Endothelial cell of umbilical vein (primary cell): ENCODE results near the gene GTF2E1. TPM values are rescaled to one million over a fixed set of nuclear protein-coding genes. Genes with fewer than 3 reads are reported as not detected.

Source experiments
- BruUV-seq: library from RNA; stranded (reverse); fragments of 400-500 nt; replicated peaks from 2 replicates; lab custom pipeline; 2021; lab: Mats Ljungman, UMichigan
- CTCF ChIA-PET: fragments of 300-600, 350-600 bp; sonication (Branson Sonifier 250); formaldehyde crosslinking; loops from one replicate; lab custom pipeline; 2021; ENCODE audit warnings: antibody characterized with exemption, inconsistent platforms; lab: Charles Lee
- POLR2A ChIA-PET: fragments of 300-600, 350-600 bp; sonication (Branson Sonifier 250); formaldehyde crosslinking; loops from one replicate; lab custom pipeline; 2021; ENCODE audit warnings: antibody characterized with exemption, inconsistent platforms; lab: Charles Lee
- DNase-seq: peaks from one replicate; pipeline ENCODE4 v3.0.0-alpha.2; 2011; ENCODE audit warnings: low read depth, low spot score
- FAIRE-seq: peaks from 2 replicates; lab custom pipeline; 2011; peaks lifted over from hg19 to GRCh38; lab: Jason Lieb, UNC
- H2AFZ ChIP-seq: 2 replicates; pipeline ENCODE4 v1.6.0; 2012; ENCODE audit warnings: low read depth, low read length, control low read depth, inconsistent platforms
- H3K27ac ChIP-seq: 2 replicates; pipeline ENCODE4 v1.5.1; 2011; ENCODE audit warnings: low read depth, mild to moderate bottlenecking, control low read depth, low read length, moderate library complexity; ENCODE audit not compliant: insufficient read depth
- H3K27me3 ChIP-seq, 2 experiments: 2 replicates each; pipeline versions ENCODE4 v1.6.0 to v1.6.1; 2011; ENCODE audit warnings: low read length in 2 of 2, mixed read lengths in 1 of 2; ENCODE audit not compliant: control insufficient read depth in 2 of 2, insufficient read depth in 2 of 2
- H3K36me3 ChIP-seq, 2 experiments: 2 replicates in 1 of 2; 3 replicates in 1 of 2; pipeline ENCODE4 v1.5.1; 2011; ENCODE audit warnings: low read length in 2 of 2, mild to moderate bottlenecking in 1 of 2, moderate library complexity in 1 of 2; ENCODE audit not compliant: control insufficient read depth in 2 of 2, insufficient read depth in 2 of 2; ENCODE audit errors: extremely low read depth in 1 of 2
- H3K4me1 ChIP-seq: 3 replicates; pipeline ENCODE4 v1.5.1; 2011; ENCODE audit warnings: mild to moderate bottlenecking, low read length; ENCODE audit not compliant: control insufficient read depth, insufficient read depth; ENCODE audit errors: extremely low read depth
- H3K4me2 ChIP-seq: 2 replicates; pipeline ENCODE4 v1.6.1; 2011; ENCODE audit warnings: low read length, control low read depth, mixed read lengths; ENCODE audit not compliant: insufficient read depth
- H3K4me3 ChIP-seq, 3 experiments: fragments of 200-600 bp in 1 of 3; sonication (generic), shearing (Covaris generic) in 1 of 3; replicated peaks in 1 of 3; 2 replicates each; pipeline ENCODE4 v1.5.1; 2011 to 2016; ENCODE audit warnings: control low read depth in 3 of 3, low read length in 3 of 3, mild to moderate bottlenecking in 2 of 3, inconsistent platforms in 1 of 3, low read depth in 1 of 3, moderate library complexity in 1 of 3; ENCODE audit not compliant: insufficient read depth in 1 of 3
- H3K79me2 ChIP-seq: 2 replicates; pipeline ENCODE4 v1.6.0; 2012; ENCODE audit warnings: low read length, inconsistent platforms; ENCODE audit not compliant: control insufficient read depth, insufficient read depth
- H3K9ac ChIP-seq: replicated peaks from 2 replicates; pipeline ENCODE3; 2011; ENCODE audit warnings: low read length, control low read depth; ENCODE audit not compliant: insufficient read depth; ENCODE audit errors: extremely low read depth
- H3K9me1 ChIP-seq: replicated peaks from 3 replicates; pipeline ENCODE4 v1.6.0; 2011; ENCODE audit warnings: mild to moderate bottlenecking, low read length; ENCODE audit not compliant: control insufficient read depth, insufficient read depth; ENCODE audit errors: extremely low read depth
- H3K9me3 ChIP-seq: replicated peaks from 2 replicates; pipeline ENCODE4 v1.5.1; 2012; ENCODE audit warnings: low read length, inconsistent platforms; ENCODE audit not compliant: control insufficient read depth, insufficient read depth
- H4K20me1 ChIP-seq: replicated peaks from 2 replicates; pipeline ENCODE3; 2011; ENCODE audit warnings: mild to moderate bottlenecking, low read length; ENCODE audit not compliant: control insufficient read depth, insufficient read depth; ENCODE audit errors: extremely low read depth
- EZH2 ChIP-seq: IDR thresholded peaks from 2 replicates; pipeline ENCODE4 v1.6.1; 2012; ENCODE audit warnings: borderline replicate concordance, low read depth, mild to moderate bottlenecking, moderate library complexity, low read length, inconsistent platforms; ENCODE audit not compliant: severe bottlenecking
- FOS ChIP-seq: IDR thresholded peaks from 2 replicates; pipeline ENCODE4 v1.6.1; 2011; ENCODE audit warnings: mild to moderate bottlenecking, low read length, moderate library complexity, borderline replicate concordance; ENCODE audit not compliant: insufficient read depth
- GATA2 ChIP-seq: IDR thresholded peaks from 2 replicates; pipeline ENCODE4 v1.7.0; 2011; ENCODE audit warnings: low read depth, mild to moderate bottlenecking, moderate library complexity, mixed read lengths, low read length; ENCODE audit not compliant: insufficient read length, insufficient read depth
- JUN ChIP-seq: IDR thresholded peaks from 2 replicates; pipeline ENCODE4 v1.6.1; 2011; ENCODE audit warnings: borderline replicate concordance, low read depth; ENCODE audit not compliant: insufficient read length, insufficient read depth
- MYC ChIP-seq: IDR thresholded peaks from one replicate; pipeline ENCODE4 v1.6.1; 2011; ENCODE audit warnings: mild to moderate bottlenecking, low read depth, low read length
- POLR2A ChIP-seq: IDR thresholded peaks from 2 replicates; pipeline ENCODE4 v1.6.1; 2012; ENCODE audit warnings: low read depth, mild to moderate bottlenecking, control low read depth, low read length
- POLR2AphosphoS5 ChIP-seq: IDR thresholded peaks from 2 replicates; pipeline ENCODE4 v1.6.1; 2012; ENCODE audit warnings: low read depth, mild to moderate bottlenecking, control low read depth, low read length, moderate library complexity; ENCODE audit not compliant: insufficient read depth
- dilution Hi-C: fragments of 300-500 bp; cut with MboI; formaldehyde crosslinking; loops from one replicate; pipeline ENCODE4 v1.15.0; 2019; ENCODE audit warnings: low sequenced_read_pairs; ENCODE audit not compliant: extremely low pct_ligation_motif_present
- intact Hi-C: fragments of 100-400 bp; cut with micrococcal nuclease; formaldehyde crosslinking; loops from one replicate; pipeline ENCODE4 v1.10.0; 2022
- polyA plus RNA-seq, 4 experiments: library from polyadenylated mRNA; depleted of rRNA in 3 of 4; stranded (reverse) in 3 of 4; unstranded in 1 of 4; fragments of >200 nt; gene quantifications; 2 replicates each; pipeline versions ENCODE4 v1.2.1 to v1.2.3, GENCODE V29; 2011 to 2012; ENCODE audit warnings: missing spikeins in 1 of 4
- total RNA-seq: library from RNA; stranded (reverse); gene quantifications from 2 replicates; pipeline ENCODE4 v1.2.3, GENCODE V29; 2021
- TF ChIP-seq, protein P1 (sequence below): IDR thresholded peaks from 2 replicates; pipeline ENCODE4 v1.6.1; 2011; ENCODE audit not compliant: insufficient read depth, insufficient read length
- TF ChIP-seq, protein P2 (sequence below), 2 donors: IDR thresholded peaks; 1 replicate in 1 of 2; 2 replicates in 1 of 2; pipeline ENCODE4 v1.5.1; 2011; ENCODE audit warnings: low read length in 2 of 2, mild to moderate bottlenecking in 2 of 2, moderate library complexity in 2 of 2, control low read depth in 1 of 2, inconsistent platforms in 1 of 2, low read depth in 1 of 2; ENCODE audit not compliant: insufficient read depth in 1 of 2; ENCODE audit errors: extremely low read depth in 1 of 2

The GTF2E1 gene
- total and polyA plus RNA-seq, 2 donors (not counting 3 experiments of a cell fraction or from before 2014, with no cell fraction given), result 10.6 to 27.7 TPM

GRCh38 chr3:120762615-120763014 is 20.1 kb downstream of the GTF2E1 start:
- peaks cover 50% of the 10 kb centered on the region for H3K79me2 ChIP-seq
- H3K27me3 ChIP-seq, result no peaks in the 10 kb centered on the region
- no TSS peak for BruUV-seq
- no peak overlapping the region for H3K9ac ChIP-seq
- H3K4me2 ChIP-seq, result no peak overlapping the region
- DNase-seq (no peak), FAIRE-seq (no peak)
- H3K4me3 ChIP-seq, result no peak overlapping the region
- H3K9me1 ChIP-seq, result no peaks in the 10 kb centered on the region
- H3K4me1 ChIP-seq, result no peaks in the 10 kb centered on the region
- no peak for TF ChIP-seq GATA2
- TF ChIP-seq, protein P1, sequence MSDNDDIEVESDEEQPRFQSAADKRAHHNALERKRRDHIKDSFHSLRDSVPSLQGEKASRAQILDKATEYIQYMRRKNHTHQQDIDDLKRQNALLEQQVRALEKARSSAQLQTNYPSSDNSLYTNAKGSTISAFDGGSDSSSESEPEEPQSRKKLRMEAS, result no peak
- no peak for TF ChIP-seq EZH2
- TF ChIP-seq POLR2AphosphoS5, result no peak
- TF ChIP-seq, protein P2, sequence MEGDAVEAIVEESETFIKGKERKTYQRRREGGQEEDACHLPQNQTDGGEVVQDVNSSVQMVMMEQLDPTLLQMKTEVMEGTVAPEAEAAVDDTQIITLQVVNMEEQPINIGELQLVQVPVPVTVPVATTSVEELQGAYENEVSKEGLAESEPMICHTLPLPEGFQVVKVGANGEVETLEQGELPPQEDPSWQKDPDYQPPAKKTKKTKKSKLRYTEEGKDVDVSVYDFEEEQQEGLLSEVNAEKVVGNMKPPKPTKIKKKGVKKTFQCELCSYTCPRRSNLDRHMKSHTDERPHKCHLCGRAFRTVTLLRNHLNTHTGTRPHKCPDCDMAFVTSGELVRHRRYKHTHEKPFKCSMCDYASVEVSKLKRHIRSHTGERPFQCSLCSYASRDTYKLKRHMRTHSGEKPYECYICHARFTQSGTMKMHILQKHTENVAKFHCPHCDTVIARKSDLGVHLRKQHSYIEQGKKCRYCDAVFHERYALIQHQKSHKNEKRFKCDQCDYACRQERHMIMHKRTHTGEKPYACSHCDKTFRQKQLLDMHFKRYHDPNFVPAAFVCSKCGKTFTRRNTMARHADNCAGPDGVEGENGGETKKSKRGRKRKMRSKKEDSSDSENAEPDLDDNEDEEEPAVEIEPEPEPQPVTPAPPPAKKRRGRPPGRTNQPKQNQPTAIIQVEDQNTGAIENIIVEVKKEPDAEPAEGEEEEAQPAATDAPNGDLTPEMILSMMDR (IDR thresholded peaks at IDR 0.05; ENCODE audit: extremely low read depth in 1 of 2, insufficient read depth in 1 of 2, low read depth in 1 of 2, low read length in 2 of 2), result no peak
- no peak for TF ChIP-seq JUN
- no peak for TF ChIP-seq FOS
- TF ChIP-seq MYC, result no peak
- TF ChIP-seq POLR2A, result no peak
- H3K36me3 ChIP-seq, result no peaks in the 10 kb centered on the region
- POLR2A ChIA-PET, result no interaction called here
- CTCF ChIA-PET, result interaction anchor here (1.2 to 1.9 kb wide), 2 partner anchors 31 to 33 kb away, joined by 3 to 6 read pairs; no protein-coding TSS in a partner anchor
- intact Hi-C loops, result no loop called here
- H2AFZ ChIP-seq, result no peak overlapping the region
- dilution Hi-C loops, result no loop called here
- H3K27ac ChIP-seq, result no peak overlapping the region
- H4K20me1 ChIP-seq, result no peaks in the 10 kb centered on the region
- H3K9me3 ChIP-seq, result no peaks in the 10 kb centered on the region
